HEK293 (cell line): ENCODE measurements around the gene BEGAIN.
A peak's percentile ranks its signal among the peaks of the same experiment; 100 is the strongest.

Source experiments
- KLF16 ChIP-seq: fragments of 450-650 bp; formaldehyde crosslinking; IDR thresholded peaks from 2 replicates; pipeline ENCODE4 v1.5.1; 2017; ENCODE audit warnings: missing biosample characterization, missing genetic modification characterization
- PRDM1 ChIP-seq: fragments of 450-650 bp; formaldehyde crosslinking; IDR thresholded peaks from 2 replicates; pipeline ENCODE4; 2016; ENCODE audit warnings: missing biosample characterization, missing genetic modification characterization
- SP2 ChIP-seq: fragments of 450-650 bp; formaldehyde crosslinking; IDR thresholded peaks from 2 replicates; pipeline ENCODE4 v1.5.1; 2016; ENCODE audit warnings: missing biosample characterization, missing genetic modification characterization
- SP7 ChIP-seq: fragments of 450-650 bp; formaldehyde crosslinking; IDR thresholded peaks from 2 replicates; pipeline ENCODE4 v1.5.1; 2016; ENCODE audit warnings: missing biosample characterization, missing genetic modification characterization
- ZEB2 ChIP-seq: fragments of 450-650 bp; formaldehyde crosslinking; IDR thresholded peaks from 2 replicates; pipeline ENCODE4 v1.5.1; 2016; ENCODE audit warnings: missing biosample characterization, missing genetic modification characterization
- ZIC2 ChIP-seq: fragments of 450-650 bp; formaldehyde crosslinking; IDR thresholded peaks from 2 replicates; pipeline ENCODE4 v1.5.1; 2016; ENCODE audit warnings: missing biosample characterization, missing genetic modification characterization
- ZNF140 ChIP-seq: fragments of 450-650 bp; formaldehyde crosslinking; IDR thresholded peaks from 2 replicates; pipeline ENCODE4 v1.5.1; 2016; ENCODE audit warnings: missing biosample characterization, missing genetic modification characterization
- ZNF157 ChIP-seq: fragments of 450-650 bp; formaldehyde crosslinking; IDR thresholded peaks from 2 replicates; pipeline ENCODE4 v1.5.1; 2016; ENCODE audit warnings: missing biosample characterization, missing genetic modification characterization
- ZNF19 ChIP-seq: fragments of 450-650 bp; formaldehyde crosslinking; IDR thresholded peaks from 2 replicates; pipeline ENCODE4; 2016; ENCODE audit warnings: missing biosample characterization, missing genetic modification characterization, low read depth
- ZNF214 ChIP-seq: fragments of 450-650 bp; formaldehyde crosslinking; IDR thresholded peaks from 2 replicates; pipeline ENCODE4 v1.5.1; 2017; ENCODE audit warnings: missing biosample characterization, mild to moderate bottlenecking, missing genetic modification characterization, borderline replicate concordance
- ZNF221 ChIP-seq: fragments of 450-650 bp; formaldehyde crosslinking; IDR thresholded peaks from 2 replicates; pipeline ENCODE4 v1.5.1; 2017; ENCODE audit warnings: missing biosample characterization, missing genetic modification characterization, borderline replicate concordance
- ZNF23 ChIP-seq: fragments of 450-650 bp; formaldehyde crosslinking; IDR thresholded peaks from 2 replicates; pipeline ENCODE4 v1.5.1; 2016; ENCODE audit warnings: missing biosample characterization, missing genetic modification characterization, borderline replicate concordance
- ZNF416 ChIP-seq: fragments of 450-650 bp; formaldehyde crosslinking; IDR thresholded peaks from 2 replicates; pipeline ENCODE4 v1.5.1; 2016; ENCODE audit warnings: missing biosample characterization, missing genetic modification characterization
- ZSCAN30 ChIP-seq: fragments of 450-650 bp; IDR thresholded peaks from 2 replicates; pipeline ENCODE4 v1.5.1; 2018; ENCODE audit warnings: missing biosample characterization, mild to moderate bottlenecking, missing genetic modification characterization, moderate library complexity
- ZXDB ChIP-seq: fragments of 450-650 bp; formaldehyde crosslinking; IDR thresholded peaks from 2 replicates; pipeline ENCODE4 v1.5.1; 2016; ENCODE audit warnings: missing biosample characterization, missing genetic modification characterization
- TF ChIP-seq, protein P1 (sequence below): fragments of 450-650 bp; formaldehyde crosslinking; conservative IDR thresholded peaks from 2 replicates; pipeline ENCODE4 v1.5.1; 2016; ENCODE audit warnings: low read depth, missing biosample characterization, missing genetic modification characterization
- TF ChIP-seq, protein P2 (sequence below): fragments of 450-650 bp; formaldehyde crosslinking; conservative IDR thresholded peaks from 2 replicates; pipeline ENCODE4 v1.5.1; 2016; ENCODE audit warnings: low read depth, missing biosample characterization, missing genetic modification characterization
- TF ChIP-seq, protein P3 (sequence below): fragments of 450-650 bp; formaldehyde crosslinking; IDR thresholded peaks from 2 replicates; pipeline ENCODE4 v1.5.1; 2016; ENCODE audit warnings: missing biosample characterization, missing genetic modification characterization
- TF ChIP-seq, protein P4 (sequence below): fragments of 450-650 bp; formaldehyde crosslinking; IDR thresholded peaks from 2 replicates; pipeline ENCODE4 v1.5.1; 2017; ENCODE audit warnings: missing biosample characterization, missing genetic modification characterization

BEGAIN gene

DNA sequence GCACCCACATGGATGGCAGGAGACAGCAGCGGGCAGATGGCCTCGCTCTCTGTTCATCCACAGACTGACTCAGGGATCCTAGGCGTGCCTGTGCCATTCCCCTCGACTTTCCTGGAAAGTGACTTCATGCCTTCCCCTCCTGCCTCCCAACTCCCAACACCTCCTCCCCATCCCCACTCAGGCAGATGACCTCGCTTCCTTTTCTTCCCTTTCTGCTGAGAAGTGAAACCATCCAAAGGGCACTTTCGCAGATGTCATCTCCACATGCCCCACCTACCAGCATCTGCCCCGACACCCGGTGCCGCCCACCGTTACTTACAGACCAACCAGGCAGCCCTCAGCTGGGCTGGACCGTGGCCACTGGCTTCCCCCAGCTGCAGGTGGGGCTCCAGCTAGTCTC is 29.6 kb downstream of the BEGAIN start (continued):
- TF ChIP-seq, protein P1, sequence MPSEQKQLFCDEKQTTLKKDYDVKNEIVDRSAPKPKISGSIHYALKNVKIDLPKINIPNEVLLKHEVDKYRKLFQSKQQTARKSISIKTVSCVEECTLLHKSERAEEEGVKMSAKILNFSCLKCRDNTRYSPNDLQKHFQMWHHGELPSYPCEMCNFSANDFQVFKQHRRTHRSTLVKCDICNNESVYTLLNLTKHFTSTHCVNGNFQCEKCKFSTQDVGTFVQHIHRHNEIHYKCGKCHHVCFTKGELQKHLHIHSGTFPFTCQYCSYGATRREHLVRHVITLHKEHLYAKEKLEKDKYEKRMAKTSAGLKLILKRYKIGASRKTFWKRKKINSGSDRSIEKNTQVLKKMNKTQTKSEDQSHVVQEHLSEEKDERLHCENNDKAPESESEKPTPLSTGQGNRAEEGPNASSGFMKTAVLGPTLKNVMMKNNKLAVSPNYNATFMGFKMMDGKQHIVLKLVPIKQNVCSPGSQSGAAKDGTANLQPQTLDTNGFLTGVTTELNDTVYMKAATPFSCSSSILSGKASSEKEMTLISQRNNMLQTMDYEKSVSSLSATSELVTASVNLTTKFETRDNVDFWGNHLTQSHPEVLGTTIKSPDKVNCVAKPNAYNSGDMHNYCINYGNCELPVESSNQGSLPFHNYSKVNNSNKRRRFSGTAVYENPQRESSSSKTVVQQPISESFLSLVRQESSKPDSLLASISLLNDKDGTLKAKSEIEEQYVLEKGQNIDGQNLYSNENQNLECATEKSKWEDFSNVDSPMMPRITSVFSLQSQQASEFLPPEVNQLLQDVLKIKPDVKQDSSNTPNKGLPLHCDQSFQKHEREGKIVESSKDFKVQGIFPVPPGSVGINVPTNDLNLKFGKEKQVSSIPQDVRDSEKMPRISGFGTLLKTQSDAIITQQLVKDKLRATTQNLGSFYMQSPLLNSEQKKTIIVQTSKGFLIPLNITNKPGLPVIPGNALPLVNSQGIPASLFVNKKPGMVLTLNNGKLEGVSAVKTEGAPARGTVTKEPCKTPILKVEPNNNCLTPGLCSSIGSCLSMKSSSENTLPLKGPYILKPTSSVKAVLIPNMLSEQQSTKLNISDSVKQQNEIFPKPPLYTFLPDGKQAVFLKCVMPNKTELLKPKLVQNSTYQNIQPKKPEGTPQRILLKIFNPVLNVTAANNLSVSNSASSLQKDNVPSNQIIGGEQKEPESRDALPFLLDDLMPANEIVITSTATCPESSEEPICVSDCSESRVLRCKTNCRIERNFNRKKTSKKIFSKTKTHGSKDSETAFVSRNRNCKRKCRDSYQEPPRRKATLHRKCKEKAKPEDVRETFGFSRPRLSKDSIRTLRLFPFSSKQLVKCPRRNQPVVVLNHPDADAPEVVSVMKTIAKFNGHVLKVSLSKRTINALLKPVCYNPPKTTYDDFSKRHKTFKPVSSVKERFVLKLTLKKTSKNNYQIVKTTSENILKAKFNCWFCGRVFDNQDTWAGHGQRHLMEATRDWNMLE (tag by site-specific recombination): no peak
- peak; percentile 76 for TF ChIP-seq SP7 (tag by site-specific recombination)
- TF ChIP-seq ZNF214 (tag by site-specific recombination): no peak
- no peak for TF ChIP-seq ZNF157 (tag by site-specific recombination)
- TF ChIP-seq, protein P2, sequence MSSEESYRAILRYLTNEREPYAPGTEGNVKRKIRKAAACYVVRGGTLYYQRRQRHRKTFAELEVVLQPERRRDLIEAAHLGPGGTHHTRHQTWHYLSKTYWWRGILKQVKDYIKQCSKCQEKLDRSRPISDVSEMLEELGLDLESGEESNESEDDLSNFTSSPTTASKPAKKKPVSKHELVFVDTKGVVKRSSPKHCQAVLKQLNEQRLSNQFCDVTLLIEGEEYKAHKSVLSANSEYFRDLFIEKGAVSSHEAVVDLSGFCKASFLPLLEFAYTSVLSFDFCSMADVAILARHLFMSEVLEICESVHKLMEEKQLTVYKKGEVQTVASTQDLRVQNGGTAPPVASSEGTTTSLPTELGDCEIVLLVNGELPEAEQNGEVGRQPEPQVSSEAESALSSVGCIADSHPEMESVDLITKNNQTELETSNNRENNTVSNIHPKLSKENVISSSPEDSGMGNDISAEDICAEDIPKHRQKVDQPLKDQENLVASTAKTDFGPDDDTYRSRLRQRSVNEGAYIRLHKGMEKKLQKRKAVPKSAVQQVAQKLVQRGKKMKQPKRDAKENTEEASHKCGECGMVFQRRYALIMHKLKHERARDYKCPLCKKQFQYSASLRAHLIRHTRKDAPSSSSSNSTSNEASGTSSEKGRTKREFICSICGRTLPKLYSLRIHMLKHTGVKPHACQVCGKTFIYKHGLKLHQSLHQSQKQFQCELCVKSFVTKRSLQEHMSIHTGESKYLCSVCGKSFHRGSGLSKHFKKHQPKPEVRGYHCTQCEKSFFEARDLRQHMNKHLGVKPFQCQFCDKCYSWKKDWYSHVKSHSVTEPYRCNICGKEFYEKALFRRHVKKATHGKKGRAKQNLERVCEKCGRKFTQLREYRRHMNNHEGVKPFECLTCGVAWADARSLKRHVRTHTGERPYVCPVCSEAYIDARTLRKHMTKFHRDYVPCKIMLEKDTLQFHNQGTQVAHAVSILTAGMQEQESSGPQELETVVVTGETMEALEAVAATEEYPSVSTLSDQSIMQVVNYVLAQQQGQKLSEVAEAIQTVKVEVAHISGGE (tag by site-specific recombination): no peak
- TF ChIP-seq ZNF19 (tag by site-specific recombination): no peak
- TF ChIP-seq ZXDB (tag by site-specific recombination): no peak
- peak; percentile 72 for TF ChIP-seq SP2 (tag by site-specific recombination)
- TF ChIP-seq ZSCAN30 (tag by site-specific recombination): no peak
- TF ChIP-seq PRDM1: peak; percentile 84
- TF ChIP-seq ZNF221 (tag by site-specific recombination): no peak
- no peak for TF ChIP-seq ZNF140 (tag by site-specific recombination)
- no peak for TF ChIP-seq KLF16 (tag by site-specific recombination)
- no peak for TF ChIP-seq ZEB2
- TF ChIP-seq, protein P3, sequence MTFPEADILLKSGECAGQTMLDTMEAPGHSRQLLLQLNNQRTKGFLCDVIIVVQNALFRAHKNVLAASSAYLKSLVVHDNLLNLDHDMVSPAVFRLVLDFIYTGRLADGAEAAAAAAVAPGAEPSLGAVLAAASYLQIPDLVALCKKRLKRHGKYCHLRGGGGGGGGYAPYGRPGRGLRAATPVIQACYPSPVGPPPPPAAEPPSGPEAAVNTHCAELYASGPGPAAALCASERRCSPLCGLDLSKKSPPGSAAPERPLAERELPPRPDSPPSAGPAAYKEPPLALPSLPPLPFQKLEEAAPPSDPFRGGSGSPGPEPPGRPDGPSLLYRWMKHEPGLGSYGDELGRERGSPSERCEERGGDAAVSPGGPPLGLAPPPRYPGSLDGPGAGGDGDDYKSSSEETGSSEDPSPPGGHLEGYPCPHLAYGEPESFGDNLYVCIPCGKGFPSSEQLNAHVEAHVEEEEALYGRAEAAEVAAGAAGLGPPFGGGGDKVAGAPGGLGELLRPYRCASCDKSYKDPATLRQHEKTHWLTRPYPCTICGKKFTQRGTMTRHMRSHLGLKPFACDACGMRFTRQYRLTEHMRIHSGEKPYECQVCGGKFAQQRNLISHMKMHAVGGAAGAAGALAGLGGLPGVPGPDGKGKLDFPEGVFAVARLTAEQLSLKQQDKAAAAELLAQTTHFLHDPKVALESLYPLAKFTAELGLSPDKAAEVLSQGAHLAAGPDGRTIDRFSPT (tag by site-specific recombination): no peak
- TF ChIP-seq ZIC2 (tag by site-specific recombination): no peak
- TF ChIP-seq, protein P4, sequence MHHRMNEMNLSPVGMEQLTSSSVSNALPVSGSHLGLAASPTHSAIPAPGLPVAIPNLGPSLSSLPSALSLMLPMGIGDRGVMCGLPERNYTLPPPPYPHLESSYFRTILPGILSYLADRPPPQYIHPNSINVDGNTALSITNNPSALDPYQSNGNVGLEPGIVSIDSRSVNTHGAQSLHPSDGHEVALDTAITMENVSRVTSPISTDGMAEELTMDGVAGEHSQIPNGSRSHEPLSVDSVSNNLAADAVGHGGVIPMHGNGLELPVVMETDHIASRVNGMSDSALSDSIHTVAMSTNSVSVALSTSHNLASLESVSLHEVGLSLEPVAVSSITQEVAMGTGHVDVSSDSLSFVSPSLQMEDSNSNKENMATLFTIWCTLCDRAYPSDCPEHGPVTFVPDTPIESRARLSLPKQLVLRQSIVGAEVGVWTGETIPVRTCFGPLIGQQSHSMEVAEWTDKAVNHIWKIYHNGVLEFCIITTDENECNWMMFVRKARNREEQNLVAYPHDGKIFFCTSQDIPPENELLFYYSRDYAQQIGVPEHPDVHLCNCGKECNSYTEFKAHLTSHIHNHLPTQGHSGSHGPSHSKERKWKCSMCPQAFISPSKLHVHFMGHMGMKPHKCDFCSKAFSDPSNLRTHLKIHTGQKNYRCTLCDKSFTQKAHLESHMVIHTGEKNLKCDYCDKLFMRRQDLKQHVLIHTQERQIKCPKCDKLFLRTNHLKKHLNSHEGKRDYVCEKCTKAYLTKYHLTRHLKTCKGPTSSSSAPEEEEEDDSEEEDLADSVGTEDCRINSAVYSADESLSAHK (tag by site-specific recombination): no peak
- TF ChIP-seq ZNF23 (tag by site-specific recombination): no peak
- no peak for TF ChIP-seq ZNF416 (tag by site-specific recombination)
- TF ChIP-seq, all 188 proteins: peak for 20
